Neural crest cell (in vitro differentiated cells): ENCODE measurements around the gene CTTN. TPM values are rescaled to one million over a fixed set of nuclear protein-coding genes. Genes with fewer than 3 reads are reported as not detected.
"Not testable (repeated sequence)": the region's sequence is repeated elsewhere in the genome, so short reads cannot be mapped to it uniquely, and the experiment has no call there.

Source experiments
- DNase-seq: peaks from one replicate; pipeline ENCODE4 v3.0.0; 2021; ENCODE audit warnings: low read depth, mixed read lengths, low spot score
- H3K27ac Mint-ChIP-seq: one replicate; pipeline ENCODE4 v1.8.0; 2021; ENCODE audit warnings: mild to moderate bottlenecking, mixed read lengths; ENCODE audit not compliant: unreplicated experiment
- H3K27me3 Mint-ChIP-seq: 2 replicates; pipeline ENCODE4 v1.8.0; 2021; ENCODE audit warnings: low read depth, mild to moderate bottlenecking, mixed read lengths
- H3K36me3 Mint-ChIP-seq: 2 replicates; pipeline ENCODE4 v1.8.0; 2021; ENCODE audit warnings: low read depth, mild to moderate bottlenecking, mixed read lengths
- H3K4me1 Mint-ChIP-seq: 2 replicates; pipeline ENCODE4 v1.8.0; 2021; ENCODE audit warnings: mixed read lengths
- H3K4me3 Mint-ChIP-seq: one replicate; pipeline ENCODE4 v1.8.0; 2021; ENCODE audit warnings: mild to moderate bottlenecking, mixed read lengths
- H3K9me3 Mint-ChIP-seq: 2 replicates; pipeline ENCODE4 v1.8.0; 2021; ENCODE audit warnings: mixed read lengths
- CTCF ChIP-seq: fragments of 200-600 bp; sonication (generic); conservative IDR thresholded peaks from 2 replicates; pipeline ENCODE4 v1.5.0; 2021; ENCODE audit warnings: antibody characterized with exemption, mild to moderate bottlenecking
- total RNA-seq: library from RNA; stranded (reverse); gene quantifications from 2 replicates; pipeline ENCODE4 v1.2.1, GENCODE V29; 2021

Gene CTTN
- total RNA-seq, 1 donor from 2014 or later = 146 TPM

GRCh38 chr11:70448983-70449567 lies 50.7 kb downstream of the CTTN start:
- H3K27ac Mint-ChIP-seq = no peak overlapping the region
- no peak for DNase-seq
- no peaks in the 10 kb centered on the region for H3K27me3 Mint-ChIP-seq
- no peak overlapping the region for H3K4me3 Mint-ChIP-seq
- H3K36me3 Mint-ChIP-seq = peaks cover 14% of the 10 kb centered on the region
- H3K4me1 Mint-ChIP-seq = peaks cover 8% of the 10 kb centered on the region
- H3K9me3 Mint-ChIP-seq = peaks cover 17% of the 10 kb centered on the region
- peak; percentile 61 for TF ChIP-seq CTCF

DNA sequence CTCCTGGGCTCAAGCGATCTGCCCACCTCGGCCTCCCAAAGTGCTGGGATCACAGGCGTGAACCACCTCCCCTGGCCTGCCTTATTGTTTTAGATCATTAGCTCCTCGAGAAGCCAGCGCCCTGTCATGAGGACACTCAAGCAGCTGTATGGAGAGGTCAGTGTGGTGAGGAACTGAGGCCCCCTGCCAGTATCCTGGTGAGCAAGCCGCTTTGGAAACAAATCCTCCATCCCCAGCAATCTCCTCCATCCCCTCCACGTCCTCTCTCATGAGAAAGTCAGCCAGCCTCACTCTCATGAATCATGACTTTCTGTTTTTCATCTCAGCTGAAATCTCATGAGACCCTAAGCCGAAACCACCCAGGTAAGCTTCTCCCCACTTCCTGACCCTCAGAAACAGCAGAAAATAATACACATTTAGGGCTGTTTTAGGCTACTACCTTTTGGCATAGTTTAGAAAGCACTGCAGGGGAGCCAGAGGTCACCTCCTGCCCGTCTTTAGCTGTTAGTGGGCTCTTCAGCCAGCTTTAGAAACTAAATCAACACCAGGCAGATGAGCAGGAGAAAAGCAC lies 56.0 kb downstream of the CTTN start:
- H3K27ac Mint-ChIP-seq = no peak overlapping the region
- H3K4me1 Mint-ChIP-seq = peaks cover 27% of the 10 kb centered on the region
- H3K36me3 Mint-ChIP-seq = peaks cover 7% of the 10 kb centered on the region
- peaks cover 10% of the 10 kb centered on the region for H3K9me3 Mint-ChIP-seq
- no peak overlapping the region for H3K4me3 Mint-ChIP-seq
- no peak for TF ChIP-seq CTCF
- H3K27me3 Mint-ChIP-seq = no peaks in the 10 kb centered on the region
- DNase-seq = no peak

DNA sequence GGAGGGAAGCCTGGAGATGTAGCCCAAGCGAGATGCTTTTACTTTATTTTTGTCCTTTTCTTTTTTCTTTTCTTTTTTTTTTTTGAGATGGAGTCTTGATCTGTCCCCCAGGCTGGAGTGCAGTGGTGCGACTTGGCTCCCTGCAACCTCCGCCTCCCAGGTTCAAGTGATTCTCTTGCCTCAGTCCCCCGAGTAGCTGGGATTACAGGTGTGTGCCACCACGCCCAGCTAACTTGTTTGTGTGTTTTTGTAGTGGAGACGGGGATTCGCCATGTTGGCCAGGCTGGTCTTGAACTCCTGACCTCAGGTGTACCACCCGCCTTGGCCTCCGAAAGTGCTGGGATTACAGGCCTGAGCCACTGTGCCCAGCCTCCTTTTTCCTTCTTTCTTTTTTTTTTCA lies 56.5 kb downstream of the CTTN start:
- not testable (repeated sequence) for H3K36me3 Mint-ChIP-seq, H3K27ac Mint-ChIP-seq, H3K4me3 Mint-ChIP-seq, H3K9me3 Mint-ChIP-seq, DNase-seq, H3K27me3 Mint-ChIP-seq
- peaks cover 22% of the 10 kb centered on the region for H3K4me1 Mint-ChIP-seq

- Mint-ChIP-seq H3K27me3 (no peaks in the 10 kb centered on the region), H3K9me3 (peaks cover under 1% of the 10 kb centered on the region), H3K4me1 (peaks cover 19% of the 10 kb centered on the region), H3K4me3 (no peak overlapping the region), H3K27ac (peak overlapping the region; percentile 69), H3K36me3 (no peaks in the 10 kb centered on the region)
- TF ChIP-seq CTCF = no peak
- no peak for DNase-seq
Measured at GRCh38 chr11:70455354-70455753, 57.0 kb downstream of the CTTN start.

DNA sequence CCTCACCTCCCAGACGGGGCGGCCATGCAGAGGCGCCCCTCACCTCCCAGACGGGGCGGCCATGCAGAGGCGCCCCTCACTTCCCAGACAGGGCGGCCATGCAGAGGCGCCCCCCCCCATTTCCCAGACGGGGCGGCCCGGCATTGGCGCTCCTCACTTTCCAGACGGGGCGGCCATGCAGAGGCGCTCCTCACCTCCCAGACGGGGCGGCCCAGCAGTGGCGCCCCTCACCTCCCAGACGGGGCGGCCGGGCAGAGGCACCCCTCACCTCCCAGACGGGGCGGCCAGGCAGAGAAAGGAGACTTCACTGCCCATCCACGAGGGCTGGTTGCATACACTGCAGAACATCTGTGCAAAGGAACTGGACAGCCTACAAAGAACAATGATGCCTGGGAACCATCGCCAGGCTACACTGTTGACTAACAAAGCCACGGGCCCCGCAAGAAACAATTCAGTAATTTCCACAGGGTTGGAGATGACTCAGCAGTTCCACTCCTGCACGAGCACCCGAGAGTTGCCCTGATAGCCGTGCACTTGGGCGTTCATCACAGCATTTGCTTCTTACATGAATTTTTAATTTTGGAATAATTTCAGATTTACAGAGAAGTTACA lies 58.7 kb downstream of the CTTN start:
- Mint-ChIP-seq H3K27me3 (no peaks in the 10 kb centered on the region), H3K9me3 (no peaks in the 10 kb centered on the region), H3K4me1 (peaks cover 19% of the 10 kb centered on the region), H3K36me3 (no peaks in the 10 kb centered on the region), H3K27ac (no peak overlapping the region), H3K4me3 (no peak overlapping the region)
- no peak for TF ChIP-seq CTCF
- DNase-seq = no peak

GRCh38 chr11:70458736-70459135 lies 60.4 kb downstream of the CTTN start:
- no peak overlapping the region for H3K27ac Mint-ChIP-seq
- H3K27me3 Mint-ChIP-seq = no peaks in the 10 kb centered on the region
- TF ChIP-seq CTCF = no peak
- no peak overlapping the region for H3K4me3 Mint-ChIP-seq
- DNase-seq = no peak
- no peaks in the 10 kb centered on the region for H3K36me3 Mint-ChIP-seq
- H3K9me3 Mint-ChIP-seq = no peaks in the 10 kb centered on the region
- H3K4me1 Mint-ChIP-seq = peaks cover 19% of the 10 kb centered on the region
